Hepatocyte (in vitro differentiated cells): ENCODE data around the gene SETX. TPM values are rescaled to one million over a fixed set of nuclear protein-coding genes. Genes with fewer than 3 reads are reported as not detected.
A peak's percentile ranks its signal among the peaks of the same experiment; 100 is the strongest.

Experiments used
- DNase-seq: peaks from one replicate; pipeline ENCODE4 v3.0.0-alpha.2; 2016; ENCODE audit warnings: low spot score
- H2AFZ ChIP-seq: fragments of 200-600 bp; sonication (generic); 2 replicates; pipeline ENCODE4 v1.6.0; 2016; ENCODE audit warnings: antibody characterized with exemption, mild to moderate bottlenecking
- H3K27ac ChIP-seq: fragments of 200-600 bp; sonication (generic); 2 replicates; pipeline ENCODE4 v1.5.1; 2016; ENCODE audit warnings: mild to moderate bottlenecking
- H3K27me3 ChIP-seq: fragments of 200-600 bp; sonication (generic); 2 replicates; pipeline ENCODE4 v1.6.1; 2016
- H3K36me3 ChIP-seq: fragments of 200-600 bp; sonication (generic); replicated peaks from 2 replicates; pipeline ENCODE4 v1.5.1; 2016; ENCODE audit warnings: low read depth; ENCODE audit not compliant: insufficient read depth
- H3K4me1 ChIP-seq: fragments of 200-600 bp; sonication (generic); 2 replicates; pipeline ENCODE4 v1.5.1; 2016; ENCODE audit warnings: mild to moderate bottlenecking, moderate library complexity; ENCODE audit not compliant: insufficient read depth
- H3K4me2 ChIP-seq: fragments of 200-600 bp; sonication (generic); 2 replicates; pipeline ENCODE4 v1.6.0; 2016
- H3K4me3 ChIP-seq: fragments of 200-600 bp; sonication (generic); 2 replicates; pipeline ENCODE4 v1.5.1; 2016; ENCODE audit warnings: mild to moderate bottlenecking
- H3K79me2 ChIP-seq: fragments of 200-600 bp; sonication (generic); 2 replicates; pipeline ENCODE4 v1.6.0; 2017; ENCODE audit warnings: mild to moderate bottlenecking
- H3K9me2 ChIP-seq: fragments of 200-600 bp; sonication (generic); replicated peaks from 2 replicates; pipeline ENCODE4 v1.6.0; 2017; ENCODE audit warnings: mild to moderate bottlenecking; ENCODE audit not compliant: insufficient read depth
- H3K9me3 ChIP-seq: fragments of 200-600 bp; sonication (generic); 2 replicates; pipeline ENCODE4 v1.5.1; 2016; ENCODE audit warnings: low read depth, mild to moderate bottlenecking
- H4K20me1 ChIP-seq: fragments of 200-600 bp; sonication (generic); 2 replicates; pipeline ENCODE4 v1.6.0; 2016; ENCODE audit warnings: mild to moderate bottlenecking; ENCODE audit not compliant: insufficient read depth, poor library complexity, severe bottlenecking
- EZH2 ChIP-seq: fragments of 200-600 bp; sonication (generic); IDR thresholded peaks from 2 replicates; pipeline ENCODE4 v1.6.1; 2016; ENCODE audit warnings: antibody characterized with exemption, mild to moderate bottlenecking, borderline replicate concordance
- EZH2phosphoT487 ChIP-seq: fragments of 200-600 bp; sonication (generic); IDR thresholded peaks from one replicate; pipeline ENCODE4 v1.6.1; 2018; ENCODE audit warnings: antibody characterized with exemption, mild to moderate bottlenecking, low read depth, moderate library complexity; ENCODE audit not compliant: unreplicated experiment, severe bottlenecking
- whole genome bisulfite sequencing: methylation state at CpG from one replicate; pipeline ENCODE4 v1.1.6; 2016; ENCODE audit warnings: low lambda C conversion rate; ENCODE audit errors: missing lambda C conversion rate; 5-methylcytosine and 5-hydroxymethylcytosine counted together
- polyA plus RNA-seq: library from polyadenylated mRNA; unstranded; fragments of >200 nt; fragmentation: Nextera tagmentation; extraction: Ambion mirVana; gene quantifications from 2 replicates; pipeline ENCODE4 v1.2.1, GENCODE V29; 2016
- total RNA-seq: library from RNA; depleted of rRNA; stranded (reverse); fragments of >200 nt; gene quantifications from 2 replicates; pipeline ENCODE4 v1.2.3, GENCODE V29; 2014
- TF ChIP-seq, protein P1 (sequence below): fragments of 200-600 bp; sonication (generic); IDR thresholded peaks from 2 replicates; pipeline ENCODE4 v1.5.1; 2016; ENCODE audit warnings: antibody characterized with exemption, mild to moderate bottlenecking; ENCODE audit not compliant: poor library complexity

SETX gene
- total and polyA plus RNA-seq, 2 experiments from 2014 or later = 12.0 to 61.0 TPM

DNA sequence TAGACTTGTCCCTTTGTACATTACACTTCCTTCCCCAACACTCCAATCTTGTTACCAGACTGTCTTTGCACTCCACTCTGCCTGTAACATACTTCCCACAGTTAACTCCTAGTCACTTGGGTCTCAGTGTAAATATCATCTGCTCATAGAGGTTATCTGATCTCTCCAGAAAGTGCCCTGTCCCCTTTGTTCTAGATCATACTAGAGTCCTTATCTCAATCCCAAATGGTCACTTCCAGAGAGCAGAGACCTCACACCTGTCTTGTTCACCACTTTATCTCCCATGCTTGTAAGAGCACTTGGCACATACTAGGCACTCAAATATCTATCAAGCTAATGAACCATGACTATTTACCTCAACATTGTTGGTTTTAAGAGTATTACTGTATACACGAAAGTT lies 30.4 kb downstream of the SETX start:
- Histone ChIP-seq H3K4me3 (no peak overlapping the region), H3K9me2 (no peaks in the 10 kb centered on the region), H4K20me1 (peaks cover 4% of the 10 kb centered on the region), H3K79me2 (peaks cover 21% of the 10 kb centered on the region), H3K27me3 (no peaks in the 10 kb centered on the region), H3K4me1 (no peaks in the 10 kb centered on the region), H2AFZ (no peak overlapping the region), H3K9me3 (no peaks in the 10 kb centered on the region), H3K27ac (no peak overlapping the region), H3K4me2 (no peak overlapping the region), H3K36me3 (peaks cover 8% of the 10 kb centered on the region)
- TF ChIP-seq EZH2phosphoT487 = no peak
- no peak for TF ChIP-seq EZH2
- TF ChIP-seq, protein P1, sequence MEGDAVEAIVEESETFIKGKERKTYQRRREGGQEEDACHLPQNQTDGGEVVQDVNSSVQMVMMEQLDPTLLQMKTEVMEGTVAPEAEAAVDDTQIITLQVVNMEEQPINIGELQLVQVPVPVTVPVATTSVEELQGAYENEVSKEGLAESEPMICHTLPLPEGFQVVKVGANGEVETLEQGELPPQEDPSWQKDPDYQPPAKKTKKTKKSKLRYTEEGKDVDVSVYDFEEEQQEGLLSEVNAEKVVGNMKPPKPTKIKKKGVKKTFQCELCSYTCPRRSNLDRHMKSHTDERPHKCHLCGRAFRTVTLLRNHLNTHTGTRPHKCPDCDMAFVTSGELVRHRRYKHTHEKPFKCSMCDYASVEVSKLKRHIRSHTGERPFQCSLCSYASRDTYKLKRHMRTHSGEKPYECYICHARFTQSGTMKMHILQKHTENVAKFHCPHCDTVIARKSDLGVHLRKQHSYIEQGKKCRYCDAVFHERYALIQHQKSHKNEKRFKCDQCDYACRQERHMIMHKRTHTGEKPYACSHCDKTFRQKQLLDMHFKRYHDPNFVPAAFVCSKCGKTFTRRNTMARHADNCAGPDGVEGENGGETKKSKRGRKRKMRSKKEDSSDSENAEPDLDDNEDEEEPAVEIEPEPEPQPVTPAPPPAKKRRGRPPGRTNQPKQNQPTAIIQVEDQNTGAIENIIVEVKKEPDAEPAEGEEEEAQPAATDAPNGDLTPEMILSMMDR = no peak
- no peak for DNase-seq
- WGBS = 85% methylated on average over 1 of the region's 1 CpG

DNA sequence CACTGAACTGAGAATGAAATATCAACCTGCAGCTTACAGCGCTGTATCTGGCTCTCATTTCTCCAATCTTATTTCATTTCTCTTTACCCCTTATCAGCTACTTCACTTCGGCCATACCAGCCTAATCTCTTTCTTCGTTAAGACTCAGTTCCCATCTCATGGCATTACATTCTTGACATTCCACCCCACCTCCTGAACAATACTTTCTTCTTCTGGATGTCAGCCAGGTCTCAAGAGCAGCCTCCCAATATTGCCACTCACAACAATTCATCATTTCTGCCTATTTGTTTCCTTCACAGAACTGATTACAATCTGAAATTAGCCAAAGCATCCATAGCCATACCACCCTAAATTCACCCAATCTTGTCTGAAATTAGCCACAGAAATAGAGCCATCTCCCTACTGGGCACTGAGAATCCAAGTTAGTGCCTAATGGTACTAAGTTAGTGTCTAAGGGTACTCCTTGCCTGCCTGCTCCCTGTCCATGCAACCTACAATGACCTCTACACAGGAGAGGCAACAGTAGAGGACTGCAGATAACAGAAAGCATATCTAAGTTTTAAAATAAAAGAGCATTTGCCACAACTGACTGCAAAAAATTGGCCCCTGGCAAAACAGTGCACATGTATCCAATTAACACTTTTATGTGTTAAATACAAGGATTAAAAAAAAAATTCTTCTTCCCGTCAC lies 35.2 kb downstream of the SETX start:
- Histone ChIP-seq H3K79me2 (peaks cover 27% of the 10 kb centered on the region), H3K9me2 (no peaks in the 10 kb centered on the region), H3K27ac (peak overlapping the region; percentile 8), H4K20me1 (peaks cover 13% of the 10 kb centered on the region), H3K4me2 (no peak overlapping the region), H3K4me3 (no peak overlapping the region), H3K9me3 (no peaks in the 10 kb centered on the region), H3K36me3 (no peaks in the 10 kb centered on the region), H3K4me1 (no peaks in the 10 kb centered on the region), H3K27me3 (no peaks in the 10 kb centered on the region), H2AFZ (no peak overlapping the region)
- DNase-seq = no peak
- 56% methylated on average over 4 of the region's 4 CpGs for WGBS
- no peak for TF ChIP-seq EZH2phosphoT487
- TF ChIP-seq, protein P1 = no peak
- no peak for TF ChIP-seq EZH2

DNA sequence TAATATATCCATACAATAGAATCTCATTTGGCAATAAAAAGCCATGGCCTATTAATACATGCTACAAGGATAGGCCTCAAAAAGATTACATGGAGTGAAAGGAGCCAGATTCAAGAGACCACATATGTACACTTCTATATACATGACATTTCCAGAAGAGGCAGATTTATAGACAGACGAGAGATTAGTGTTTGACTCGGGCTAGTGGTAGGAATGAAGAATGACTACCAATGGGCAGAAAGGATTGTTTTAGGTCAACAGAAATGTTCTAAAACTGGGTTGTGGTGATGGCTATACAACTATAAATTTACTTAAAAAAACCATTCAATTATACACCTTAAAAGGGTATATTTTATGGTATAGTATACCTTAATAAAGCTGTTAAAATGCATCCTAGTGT lies 41.9 kb downstream of the SETX start:
- Histone ChIP-seq H3K9me3 (no peaks in the 10 kb centered on the region), H3K4me3 (no peak overlapping the region), H3K4me2 (no peak overlapping the region), H3K27ac (no peak overlapping the region), H3K4me1 (no peaks in the 10 kb centered on the region), H4K20me1 (peaks cover 4% of the 10 kb centered on the region), H3K36me3 (no peaks in the 10 kb centered on the region), H3K79me2 (peaks cover 13% of the 10 kb centered on the region), H3K9me2 (no peaks in the 10 kb centered on the region), H2AFZ (no peak overlapping the region), H3K27me3 (no peaks in the 10 kb centered on the region)
- TF ChIP-seq EZH2 (no peak), EZH2phosphoT487 (no peak)
- TF ChIP-seq, protein P1 = peak; percentile 16
- no peak for DNase-seq
- WGBS = 77% methylated on average over 2 of the region's 2 CpGs

DNA sequence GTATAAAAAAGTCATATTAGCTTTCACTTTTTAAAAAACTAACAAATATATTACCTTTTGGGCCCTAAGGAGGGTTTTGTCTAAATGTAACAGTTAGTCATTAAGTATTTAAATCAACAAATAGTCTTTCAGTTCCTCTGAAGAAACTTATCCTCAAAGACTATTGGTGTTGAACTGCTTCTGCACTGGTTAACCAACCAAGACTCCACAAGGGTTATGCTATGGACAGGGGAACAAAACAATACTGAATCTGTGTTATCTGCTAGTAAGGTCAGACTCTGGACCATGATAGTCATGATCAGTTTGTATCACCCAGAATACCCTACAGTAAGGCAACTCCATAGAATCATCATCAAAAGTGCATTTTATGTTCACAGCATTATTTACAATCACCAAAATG lies 42.4 kb downstream of the SETX start:
- Histone ChIP-seq H3K9me2 (no peaks in the 10 kb centered on the region), H2AFZ (no peak overlapping the region), H3K9me3 (no peaks in the 10 kb centered on the region), H4K20me1 (peaks cover 4% of the 10 kb centered on the region), H3K36me3 (no peaks in the 10 kb centered on the region), H3K79me2 (peaks cover 13% of the 10 kb centered on the region), H3K4me1 (no peaks in the 10 kb centered on the region), H3K4me2 (no peak overlapping the region), H3K27me3 (no peaks in the 10 kb centered on the region), H3K4me3 (no peak overlapping the region), H3K27ac (no peak overlapping the region)
- no peak for DNase-seq
- TF ChIP-seq, protein P1 = no peak
